H54 (cell line): Measurements from ENCODE around the gene SLC25A13.
"Not testable (repeated sequence)": the region's sequence is repeated elsewhere in the genome, so short reads cannot be mapped to it uniquely, and the experiment has no call there.

Experiments
- DNase-seq: peaks from one replicate; pipeline ENCODE4 v3.0.0; 2011; ENCODE audit warnings: low spot score, mixed read lengths; ENCODE audit not compliant: insufficient read length
- FAIRE-seq: peaks from 3 replicates; lab custom pipeline; 2011; peaks lifted over from hg19 to GRCh38; lab: Jason Lieb, UNC
- POLR2A ChIP-seq: IDR thresholded peaks from 2 replicates; pipeline ENCODE4 v1.6.1; 2011; ENCODE audit warnings: low read depth, mild to moderate bottlenecking, low read length

Gene SLC25A13, protein sequence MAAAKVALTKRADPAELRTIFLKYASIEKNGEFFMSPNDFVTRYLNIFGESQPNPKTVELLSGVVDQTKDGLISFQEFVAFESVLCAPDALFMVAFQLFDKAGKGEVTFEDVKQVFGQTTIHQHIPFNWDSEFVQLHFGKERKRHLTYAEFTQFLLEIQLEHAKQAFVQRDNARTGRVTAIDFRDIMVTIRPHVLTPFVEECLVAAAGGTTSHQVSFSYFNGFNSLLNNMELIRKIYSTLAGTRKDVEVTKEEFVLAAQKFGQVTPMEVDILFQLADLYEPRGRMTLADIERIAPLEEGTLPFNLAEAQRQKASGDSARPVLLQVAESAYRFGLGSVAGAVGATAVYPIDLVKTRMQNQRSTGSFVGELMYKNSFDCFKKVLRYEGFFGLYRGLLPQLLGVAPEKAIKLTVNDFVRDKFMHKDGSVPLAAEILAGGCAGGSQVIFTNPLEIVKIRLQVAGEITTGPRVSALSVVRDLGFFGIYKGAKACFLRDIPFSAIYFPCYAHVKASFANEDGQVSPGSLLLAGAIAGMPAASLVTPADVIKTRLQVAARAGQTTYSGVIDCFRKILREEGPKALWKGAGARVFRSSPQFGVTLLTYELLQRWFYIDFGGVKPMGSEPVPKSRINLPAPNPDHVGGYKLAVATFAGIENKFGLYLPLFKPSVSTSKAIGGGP

GRCh38 chr7:96321658-96322372 is at the start of gene SLC25A13:
Gene SLC25A13, minus strand, starts transcription at chr7:96322098. Its CDS starts 142 bp downstream, at chr7:96321956.
- FAIRE-seq (peak; percentile 52), DNase-seq (peak; percentile 94)
- TF ChIP-seq POLR2A, result peak; percentile 58; the same call in 1 of the 2 replicates

GRCh38 chr7:96365916-96366315 is 44.0 kb upstream of the SLC25A13 start:
- DNase-seq, FAIRE-seq: not testable (repeated sequence)

GRCh38 chr7:96361116-96361857 is 39.4 kb upstream of the SLC25A13 start:
- FAIRE-seq, result no peak
- no peak for DNase-seq
- no peak for TF ChIP-seq POLR2A

- no peak for TF ChIP-seq POLR2A
- no peak for DNase-seq
- FAIRE-seq, result no peak
Observed at GRCh38 chr7:96359876-96360275, 38.0 kb upstream of the SLC25A13 start.

DNA sequence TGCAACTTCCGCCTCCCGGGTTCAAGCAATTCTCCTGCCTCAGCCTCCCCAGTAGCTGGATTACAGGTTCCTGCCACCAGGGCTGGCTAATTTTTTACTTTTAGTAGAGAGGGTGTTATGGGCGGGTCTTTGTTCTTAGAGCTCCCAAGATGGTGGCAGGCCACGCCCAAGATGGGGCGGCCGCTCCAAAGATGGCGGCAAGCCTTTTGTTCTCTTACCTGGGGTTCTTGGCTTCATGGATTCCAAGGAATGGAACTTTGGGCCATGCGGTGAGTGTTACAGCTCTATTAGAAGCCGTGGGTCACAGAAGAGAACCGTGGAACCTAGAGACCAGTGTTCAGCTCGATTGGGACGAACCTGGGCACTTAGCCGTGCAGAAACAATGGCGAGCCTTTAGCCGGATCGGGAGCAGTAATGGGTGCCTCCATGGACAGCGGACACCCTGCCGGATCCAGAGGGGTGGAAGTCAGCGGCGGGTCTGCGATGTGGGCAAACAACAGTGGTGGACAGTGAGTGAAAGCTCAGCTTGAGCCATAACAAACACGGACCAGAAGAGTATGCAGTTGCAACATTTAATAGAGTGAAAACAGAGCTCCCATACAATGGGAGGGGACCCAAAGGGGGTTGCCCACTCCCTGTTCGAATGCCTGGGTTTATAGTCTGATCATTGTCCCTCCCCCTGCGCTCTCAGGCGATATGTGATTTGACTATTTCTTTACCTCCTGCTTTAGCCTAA is 36.5 kb upstream of the SLC25A13 start:
- DNase-seq, FAIRE-seq: not testable (repeated sequence)

DNA sequence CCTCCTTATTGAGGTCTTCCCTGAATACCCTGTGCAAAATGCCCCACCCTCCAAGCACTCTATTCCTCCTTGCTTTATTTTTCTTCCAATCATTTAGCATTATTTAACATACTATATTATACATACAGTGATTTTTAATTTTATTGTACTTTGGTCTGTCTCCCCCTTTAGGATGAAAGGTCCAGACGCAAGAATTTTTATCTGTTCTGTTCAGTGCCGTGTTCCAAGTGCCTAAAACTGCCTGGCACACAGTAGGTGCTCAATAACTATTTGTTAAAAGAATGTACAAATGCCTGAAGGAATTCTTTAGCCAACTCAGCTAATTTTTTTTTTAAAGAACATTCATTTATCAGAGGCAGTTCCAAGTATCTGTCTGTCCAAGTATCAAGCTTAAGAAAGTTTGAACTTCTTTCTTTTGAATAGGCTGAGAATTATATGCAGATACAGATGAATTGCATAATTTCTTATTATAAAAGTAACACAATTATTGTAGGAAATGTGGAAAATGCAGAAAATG is 34.1 kb upstream of the SLC25A13 start:
- TF ChIP-seq POLR2A, result no peak
- FAIRE-seq (no peak), DNase-seq (no peak)

GRCh38 chr7:96354881-96355280 is 33.0 kb upstream of the SLC25A13 start:
- DNase-seq (no peak), FAIRE-seq (no peak)
- TF ChIP-seq POLR2A, result no peak

- FAIRE-seq (no peak), DNase-seq (no peak)
- TF ChIP-seq POLR2A, result no peak
Observed at GRCh38 chr7:96349572-96349971, 27.7 kb upstream of the SLC25A13 start.

- DNase-seq, result no peak
- TF ChIP-seq POLR2A, result no peak
- no peak for FAIRE-seq
Observed at GRCh38 chr7:96347471-96347870, 25.6 kb upstream of the SLC25A13 start.

- TF ChIP-seq POLR2A, result no peak
- FAIRE-seq, result no peak
- DNase-seq, result no peak
Observed at GRCh38 chr7:96346293-96346953, 24.5 kb upstream of the SLC25A13 start.

DNA sequence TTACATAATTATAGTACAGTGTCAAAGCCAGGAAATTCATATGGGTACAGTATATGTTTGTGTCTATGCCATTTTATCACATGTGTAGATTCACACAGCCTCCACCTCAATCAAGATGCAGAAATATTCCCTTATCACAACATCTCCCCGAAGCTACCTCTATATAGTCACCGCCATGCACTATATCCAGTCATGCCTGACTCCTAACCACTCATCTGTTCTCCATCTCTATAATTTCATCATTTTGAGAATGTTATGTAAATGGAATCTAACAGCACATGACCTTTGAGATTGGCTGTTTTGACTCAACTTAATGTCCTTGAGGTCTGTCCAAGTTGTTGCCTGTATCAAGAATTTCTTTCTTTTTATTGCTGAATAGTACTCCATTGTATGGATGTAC is 22.3 kb upstream of the SLC25A13 start:
- TF ChIP-seq POLR2A, result no peak
- FAIRE-seq (no peak), DNase-seq (no peak)

GRCh38 chr7:96342049-96342448 is 20.2 kb upstream of the SLC25A13 start:
- TF ChIP-seq POLR2A, result no peak
- FAIRE-seq (no peak), DNase-seq (no peak)
